Globus pallidus (tissue), 1 donor: ENCODE data around the gene COL8A1.
"Not testable (repeated sequence)": the region's sequence is repeated elsewhere in the genome, so short reads cannot be mapped to it uniquely, and the experiment has no call there.

Experiments
- DNase-seq: peaks from one replicate; pipeline ENCODE4 v3.0.0-alpha.2; 2015; ENCODE audit warnings: low spot score

Gene COL8A1

GRCh38 chr3:99710094-99710493 lies 71.7 kb downstream of the COL8A1 start:
- no peak for DNase-seq

- DNase-seq, result no peak
Measured at GRCh38 chr3:99711351-99711750, 73.0 kb downstream of the COL8A1 start.

GRCh38 chr3:99712291-99712954 lies 74.0 kb downstream of the COL8A1 start:
- no peak for DNase-seq

GRCh38 chr3:99713440-99713839 lies 75.0 kb downstream of the COL8A1 start:
- DNase-seq, result no peak

- DNase-seq, result no peak
Measured at GRCh38 chr3:99714146-99714545, 75.8 kb downstream of the COL8A1 start.

- DNase-seq, result no peak
Measured at GRCh38 chr3:99714575-99714974, 76.2 kb downstream of the COL8A1 start.

GRCh38 chr3:99716463-99716995 lies 78.1 kb downstream of the COL8A1 start:
- DNase-seq, result no peak

GRCh38 chr3:99720985-99721632 lies 82.7 kb downstream of the COL8A1 start:
- DNase-seq, result no peak

GRCh38 chr3:99721633-99722007 lies 83.2 kb downstream of the COL8A1 start:
- DNase-seq, result no peak

- DNase-seq, result no peak
Measured at GRCh38 chr3:99724276-99724675, 85.9 kb downstream of the COL8A1 start.

- DNase-seq, result no peak
Measured at GRCh38 chr3:99730870-99731269, 92.5 kb downstream of the COL8A1 start.

GRCh38 chr3:99731499-99731898 lies 93.1 kb downstream of the COL8A1 start:
- no peak for DNase-seq

- DNase-seq, result not testable (repeated sequence)
Measured at GRCh38 chr3:99740371-99740770, 102.0 kb downstream of the COL8A1 start.

- no peak for DNase-seq
Measured at GRCh38 chr3:99741588-99741987, 103.2 kb downstream of the COL8A1 start.

- no peak for DNase-seq
Measured at GRCh38 chr3:99747915-99748314, 109.5 kb downstream of the COL8A1 start.

- no peak for DNase-seq
Measured at GRCh38 chr3:99751649-99752048, 113.3 kb downstream of the COL8A1 start.

GRCh38 chr3:99753268-99753975 lies 115.0 kb downstream of the COL8A1 start:
- DNase-seq, result peak; percentile 62

GRCh38 chr3:99755831-99756230 lies 117.4 kb downstream of the COL8A1 start:
- DNase-seq, result no peak

- no peak for DNase-seq
Measured at GRCh38 chr3:99757966-99758365, 119.6 kb downstream of the COL8A1 start.

GRCh38 chr3:99758502-99759177 lies 120.2 kb downstream of the COL8A1 start:
- no peak for DNase-seq

- no peak for DNase-seq
Measured at GRCh38 chr3:99760031-99760430, 121.6 kb downstream of the COL8A1 start.

GRCh38 chr3:99760629-99761028 lies 122.2 kb downstream of the COL8A1 start:
- DNase-seq, result no peak
